ENCODE data around the gene DBX2.

DNA sequence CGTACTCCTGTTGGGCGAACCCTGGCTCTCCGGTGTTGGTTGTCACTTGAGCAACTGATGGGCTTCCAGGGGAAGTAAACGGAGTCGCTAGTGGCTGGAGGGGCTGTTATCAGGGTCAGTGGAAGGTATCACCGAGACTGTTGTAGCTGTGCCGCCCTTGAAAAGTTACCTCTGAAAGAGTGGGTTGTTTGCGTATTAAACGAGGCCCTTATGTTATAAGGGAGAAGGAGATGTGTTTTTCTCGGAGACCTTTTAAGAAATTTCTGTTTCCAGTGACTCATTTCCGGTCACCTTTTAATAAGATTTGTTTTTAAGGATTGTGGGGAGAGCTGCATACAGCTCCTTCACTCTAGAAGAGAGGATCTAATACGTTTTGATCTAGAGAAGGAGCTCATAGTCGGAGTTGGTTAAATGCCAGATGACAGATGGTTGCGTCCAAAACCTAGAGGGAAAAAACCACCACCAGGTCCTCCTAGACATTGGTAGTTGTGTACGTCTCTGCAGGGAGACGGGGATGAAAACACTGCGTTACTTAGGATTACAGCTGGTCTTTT, 750 bp upstream of the DBX2 start:
- TF ChIP-seq POLR2A (IDR thresholded peaks at IDR 0.05; ENCODE audit: low read length) (no peak), GATA1 (IDR thresholded peaks at IDR 0.05; ENCODE audit: low read depth, low read length) (no peak)

All from erythroblast (primary cell).